Amygdala (tissue), 56 donors: Measurements from ENCODE around the gene FRG2C.
"Not testable (repeated sequence)": the region's sequence is repeated elsewhere in the genome, so short reads cannot be mapped to it uniquely, and the experiment has no call there.

ENCODE experiments used
- DNase-seq, 56 donors: peaks; one replicate each; lab custom pipeline; 2025; lab: John Stamatoyannopoulos, UW

Gene FRG2C

GRCh38 chr3:75664028-75664427 lies at the start of gene FRG2C:
TSS of gene FRG2C (plus strand) at chr3:75664328. CDS start at chr3:75664380, 52 bp downstream.
- DNase-seq: not testable (repeated sequence)

- peak in 32 of 56 donors; percentile 8 to 77 (median 29) for DNase-seq
Observed at GRCh38 chr3:75618666-75619305, 45.3 kb upstream of the FRG2C start.

DNA sequence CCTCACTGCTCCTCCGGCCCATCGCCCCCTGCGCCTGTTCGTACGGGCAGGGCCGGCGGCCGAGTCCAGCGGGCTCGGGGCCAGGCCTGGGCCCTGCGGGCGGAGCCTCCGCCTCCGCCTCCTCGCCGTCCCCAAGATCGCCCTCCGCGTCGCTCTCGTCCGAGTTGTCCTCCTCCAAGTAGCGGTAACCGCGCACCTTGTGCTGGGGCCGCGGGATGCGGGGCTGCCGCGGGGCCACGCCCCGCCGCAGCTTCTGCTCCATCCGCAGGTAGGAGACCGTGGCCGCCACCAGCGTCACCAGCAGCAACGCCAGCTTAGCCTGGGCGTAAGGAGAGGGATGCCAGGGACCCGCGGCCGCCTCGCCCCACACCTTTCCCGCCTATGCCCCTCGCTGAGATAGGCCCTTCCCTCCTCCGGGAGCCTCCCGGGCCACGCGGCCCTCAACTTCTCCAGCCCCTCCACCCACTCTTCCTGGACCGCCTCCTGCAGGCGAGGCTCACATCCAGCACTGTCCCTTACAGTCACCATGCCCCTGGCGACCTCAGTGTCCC lies 44.6 kb upstream of the FRG2C start:
- peak in 6 of 56 donors; percentile 7 to 68 (median 17) for DNase-seq

GRCh38 chr3:75621772-75622171 lies 42.4 kb upstream of the FRG2C start:
- DNase-seq: not testable (repeated sequence)

DNA sequence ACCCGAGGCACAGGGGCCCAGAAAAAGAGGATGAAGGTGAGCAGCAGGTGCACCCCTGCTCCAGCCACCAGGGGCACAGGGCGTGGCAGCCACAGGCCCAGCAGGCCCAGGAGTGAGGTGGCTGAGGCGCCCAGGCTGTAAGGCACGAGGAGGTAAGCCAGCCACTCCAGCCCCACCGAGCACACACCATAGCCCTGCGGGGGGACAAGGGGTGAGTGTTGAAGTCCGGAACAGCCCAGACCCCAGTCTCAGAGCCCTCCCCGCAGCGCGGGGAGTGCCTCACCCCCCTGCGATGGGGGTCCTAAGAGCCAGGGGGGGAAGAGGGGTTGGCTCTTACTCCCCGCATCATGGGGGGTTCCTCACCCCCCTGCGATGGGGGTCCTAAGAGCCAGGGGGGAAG lies 40.5 kb upstream of the FRG2C start:
- DNase-seq: not testable (repeated sequence)

GRCh38 chr3:75630887-75631535 lies 33.1 kb upstream of the FRG2C start:
- not testable (repeated sequence) for DNase-seq

DNA sequence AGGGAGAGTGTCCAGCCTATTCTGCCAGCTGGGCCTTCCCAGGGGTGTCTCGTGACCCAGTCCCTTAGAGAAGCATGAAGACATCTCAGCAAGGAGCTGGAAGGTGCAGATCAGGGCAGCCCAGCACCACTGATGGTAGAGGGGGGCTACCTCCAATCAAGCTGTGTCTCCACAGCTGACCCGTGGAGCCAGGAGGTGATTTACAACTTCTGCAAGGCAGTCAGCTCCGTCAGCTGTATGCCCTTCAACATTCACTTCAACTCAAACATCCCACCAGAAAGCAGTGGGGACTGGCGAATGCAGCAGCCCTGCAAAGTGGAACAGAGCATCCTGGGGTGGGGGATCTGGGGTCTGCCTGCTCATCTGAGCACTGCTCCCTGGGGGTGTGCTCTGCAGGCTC lies 32.6 kb upstream of the FRG2C start:
- no peak for DNase-seq

DNA sequence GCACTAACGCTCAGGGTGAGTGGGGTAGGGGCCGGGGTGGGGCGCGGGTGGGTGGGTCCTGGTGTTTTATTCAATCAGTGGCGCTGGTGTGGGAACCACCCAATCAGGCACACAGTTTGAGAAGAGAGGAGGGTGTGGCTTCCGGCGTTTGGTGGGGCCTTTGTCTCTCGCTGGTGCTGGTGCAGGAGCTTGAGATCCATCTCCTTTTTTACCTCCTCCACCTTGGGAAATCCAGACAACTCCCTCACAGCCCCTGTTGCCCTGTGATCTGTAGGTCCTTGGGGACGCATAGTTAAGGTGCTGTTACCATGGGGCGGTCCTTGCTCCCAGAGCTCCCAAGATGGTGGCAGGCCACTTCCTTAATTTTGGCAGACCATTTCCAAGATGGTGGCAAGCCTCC lies 25.2 kb upstream of the FRG2C start:
- not testable (repeated sequence) for DNase-seq

DNA sequence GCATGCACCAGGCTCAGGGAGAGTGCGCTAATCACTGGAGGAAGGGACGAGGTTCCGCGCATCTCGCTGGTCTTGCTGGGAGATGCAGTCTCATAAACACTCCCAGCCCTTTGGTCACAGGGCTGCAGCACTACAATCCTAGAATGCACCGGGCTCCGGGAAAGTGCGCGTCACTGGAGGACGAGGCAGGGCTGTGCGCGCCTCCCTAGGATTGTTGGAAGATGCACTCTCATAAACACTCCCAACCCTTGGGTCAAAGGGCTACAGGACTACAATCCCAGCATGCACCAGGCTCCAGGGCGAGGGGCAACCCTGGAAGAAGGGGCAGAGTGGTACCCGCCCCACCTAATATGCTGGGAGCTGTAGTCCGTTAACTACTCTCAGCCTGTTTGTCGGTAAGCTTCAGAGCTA lies 23.0 kb upstream of the FRG2C start:
- DNase-seq: not testable (repeated sequence)

DNA sequence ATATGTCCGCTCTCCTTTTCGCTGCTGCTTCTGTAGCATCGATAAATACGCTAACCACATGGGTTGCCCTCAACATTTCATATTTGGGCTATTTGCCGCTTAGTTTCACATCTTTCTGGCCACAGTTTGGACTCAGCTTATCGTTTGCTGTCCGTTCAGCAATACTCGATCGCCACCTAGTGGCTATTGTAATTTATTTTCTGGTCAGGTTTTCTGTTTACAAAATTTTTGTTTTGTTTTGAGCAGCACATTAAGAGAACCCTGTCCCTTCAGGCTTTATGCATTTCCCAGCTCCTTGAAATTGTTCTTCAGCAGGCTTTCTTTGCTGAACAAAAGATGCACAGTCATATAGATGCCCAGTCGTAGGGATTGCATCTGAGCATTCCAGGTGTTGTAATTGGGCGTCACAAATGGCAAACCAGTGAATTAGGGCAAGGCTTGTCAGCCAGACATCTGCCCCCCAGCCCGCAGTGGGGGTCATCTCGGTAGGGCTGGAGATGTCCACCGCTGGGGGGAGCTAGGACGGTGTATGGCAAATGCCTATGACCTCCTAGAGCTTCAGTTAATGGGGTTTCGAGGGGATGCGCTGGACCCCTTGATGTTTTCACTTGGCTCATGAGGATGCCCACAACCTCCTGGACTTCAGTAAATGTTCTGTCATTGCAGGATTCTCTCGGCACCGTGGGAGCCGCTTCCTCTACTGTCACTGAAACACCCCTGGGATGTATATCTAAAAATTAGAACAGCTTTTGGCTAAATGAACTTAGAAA lies 20.9 kb upstream of the FRG2C start:
- not testable (repeated sequence) for DNase-seq

DNA sequence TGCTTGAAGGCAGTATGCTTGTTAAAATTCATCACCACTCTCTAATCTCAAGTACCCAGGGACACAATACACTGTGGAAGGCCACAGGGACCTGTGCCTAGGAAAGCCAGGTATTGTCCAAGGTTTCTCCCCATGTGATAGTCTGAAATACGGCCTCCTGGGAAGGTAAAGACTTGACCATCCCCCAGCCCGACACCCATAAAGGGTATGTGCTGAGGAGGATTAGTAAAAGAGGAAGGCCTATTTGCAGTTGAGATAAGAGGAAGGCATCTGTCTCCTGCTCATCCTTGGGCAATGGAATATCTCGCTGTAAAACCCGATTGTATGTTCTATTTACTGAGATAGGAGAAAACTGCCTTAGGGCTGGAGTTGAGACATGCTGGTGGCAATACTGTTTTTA lies 18.6 kb upstream of the FRG2C start:
- not testable (repeated sequence) for DNase-seq

GRCh38 chr3:75650191-75650590 lies 13.9 kb upstream of the FRG2C start:
- no peak for DNase-seq

- not testable (repeated sequence) for DNase-seq
Observed at GRCh38 chr3:75655101-75655904, 8.8 kb upstream of the FRG2C start.

GRCh38 chr3:75655956-75656355 lies 8.2 kb upstream of the FRG2C start:
- not testable (repeated sequence) for DNase-seq

GRCh38 chr3:75658411-75659107 lies 5.6 kb upstream of the FRG2C start:
- not testable (repeated sequence) for DNase-seq

DNA sequence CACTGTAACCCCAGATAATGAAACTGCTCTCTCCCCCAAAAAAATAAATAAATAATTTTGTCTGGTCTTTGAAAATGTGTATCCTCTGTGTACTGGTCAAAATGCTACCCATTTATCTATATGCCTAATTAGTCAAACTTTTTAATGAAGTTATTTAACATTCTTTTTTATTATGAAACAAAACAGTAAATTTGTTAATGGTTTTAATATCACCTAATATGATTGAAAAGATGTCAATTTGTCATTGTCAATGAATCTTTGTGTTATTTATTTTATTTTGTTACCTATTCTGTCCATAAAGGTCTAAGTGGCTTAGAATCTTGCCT lies 5.1 kb upstream of the FRG2C start:
- not testable (repeated sequence) for DNase-seq

DNA sequence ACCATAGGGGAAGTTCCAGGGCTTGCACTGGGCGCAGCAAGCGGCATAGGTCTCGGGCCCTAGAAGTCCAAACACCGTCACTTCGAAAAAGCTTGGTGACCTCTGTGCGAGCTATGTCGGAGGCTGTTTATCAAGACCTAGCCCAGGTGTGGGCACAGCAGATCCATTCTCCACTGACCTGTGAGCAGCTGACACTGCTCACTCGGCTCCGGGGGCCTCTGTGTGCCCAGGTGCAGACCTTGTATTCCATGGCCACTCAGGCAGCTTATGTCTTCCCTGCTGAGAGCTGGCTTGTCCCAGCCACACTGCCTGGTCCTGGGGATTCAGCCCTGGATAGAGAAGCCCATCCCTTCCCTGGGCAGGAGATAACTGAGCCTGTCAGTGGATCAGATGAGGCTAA lies 1.5 kb downstream of the FRG2C start:
- not testable (repeated sequence) for DNase-seq

DNA sequence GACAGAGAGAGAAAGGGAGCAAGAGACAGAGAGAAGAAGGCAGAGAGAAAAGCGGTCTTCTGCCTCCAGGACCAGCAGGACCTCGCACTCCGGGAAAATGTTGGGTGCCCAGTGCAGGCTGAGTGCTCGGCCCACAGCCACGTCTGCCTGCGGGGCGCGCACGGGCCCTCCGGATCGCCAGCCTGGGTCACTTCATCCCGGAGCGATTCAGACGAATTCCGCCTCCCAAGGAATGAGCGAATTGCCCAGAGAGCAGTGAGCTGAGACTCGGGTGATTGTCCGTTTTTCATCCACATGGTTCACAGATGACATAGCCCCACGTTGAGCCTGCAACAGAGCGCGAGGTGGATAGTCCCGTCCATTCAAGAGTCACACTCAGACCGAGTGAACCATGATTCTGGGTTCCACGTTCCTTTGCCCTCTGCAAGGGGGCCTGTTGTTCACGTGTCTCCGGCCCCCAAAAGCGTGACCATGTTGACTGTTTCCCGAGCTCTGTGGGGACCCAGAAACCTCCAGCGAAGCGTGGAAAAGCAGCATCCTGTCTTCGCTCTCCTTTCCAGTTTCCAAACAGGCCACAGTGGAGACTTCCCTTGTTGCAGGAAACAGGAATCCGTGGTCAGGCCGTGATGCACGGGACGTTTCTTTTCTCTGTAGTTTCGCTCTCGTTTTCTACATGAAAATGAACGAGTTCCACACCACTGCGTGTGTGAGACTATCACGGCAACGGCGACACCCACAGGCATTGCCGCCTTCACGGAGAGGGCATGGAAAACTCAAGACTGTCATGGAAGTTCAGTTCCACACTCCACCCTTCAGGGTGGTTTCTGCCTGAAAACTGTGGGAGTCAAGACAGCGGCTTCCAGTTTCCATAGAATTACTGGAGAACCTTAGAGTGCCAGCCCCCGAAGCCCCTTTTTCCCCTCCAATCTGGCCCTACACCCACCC lies 3.9 kb downstream of the FRG2C start:
- DNase-seq: not testable (repeated sequence)
